ENCODE results near the gene MINK1. TPM values are rescaled to one million over a fixed set of nuclear protein-coding genes. Genes with fewer than 3 reads are reported as not detected.
"Not testable (repeated sequence)": the region's sequence is repeated elsewhere in the genome, so short reads cannot be mapped to it uniquely, and the experiment has no call there.

Gene MINK1
- total RNA-seq, 2 donors from 2014 or later: 40.1 to 42.2 TPM

- DNase-seq: no peak
- intact Hi-C loops (cut with DNase I): no loop called here
- no peak for ATAC-seq
Observed at GRCh38 chr17:4859816-4860625, 26.9 kb downstream of the MINK1 start.

GRCh38 chr17:4860651-4861050, 27.5 kb downstream of the MINK1 start:
- intact Hi-C loops (cut with DNase I): no loop called here
- DNase-seq (no peak), ATAC-seq (no peak)

GRCh38 chr17:4861052-4861451, 27.9 kb downstream of the MINK1 start:
- intact Hi-C loops (cut with DNase I): no loop called here
- ATAC-seq (no peak), DNase-seq (no peak)

- DNase-seq: no peak
- no peak for ATAC-seq
- intact Hi-C loops (cut with DNase I): no loop called here
Observed at GRCh38 chr17:4862720-4863119, 29.6 kb downstream of the MINK1 start.

GRCh38 chr17:4863321-4863720, 30.2 kb downstream of the MINK1 start:
- ATAC-seq (no peak), DNase-seq (no peak)
- intact Hi-C loops (cut with DNase I): no loop called here

- DNase-seq; intact Hi-C loops (cut with DNase I); ATAC-seq: not testable (repeated sequence)
Observed at GRCh38 chr17:4867535-4867934, 34.4 kb downstream of the MINK1 start.

- intact Hi-C loops (cut with DNase I); DNase-seq; ATAC-seq: not testable (repeated sequence)
Observed at GRCh38 chr17:4869058-4869998, 36.2 kb downstream of the MINK1 start.

GRCh38 chr17:4870855-4871254, 37.7 kb downstream of the MINK1 start:
- DNase-seq (no peak), ATAC-seq (no peak)
- intact Hi-C loops (cut with DNase I): no loop called here

GRCh38 chr17:4872786-4873185, 39.6 kb downstream of the MINK1 start:
- no peak for DNase-seq
- intact Hi-C loops (cut with DNase I): no loop called here
- ATAC-seq: peak; percentile 41 to 50

- intact Hi-C loops (cut with DNase I): loop anchor here in 1 of 2 donors (5.0 kb wide), 1 partner anchor 35 kb away; no protein-coding TSS in a partner anchor
- DNase-seq: no peak
- peak in 1 of 2 donors; percentile 42 for ATAC-seq
Observed at GRCh38 chr17:4877089-4877488, 43.9 kb downstream of the MINK1 start.

- ATAC-seq: no peak
- intact Hi-C loops (cut with DNase I): loop anchor here in 1 of 2 donors (5.0 kb wide), 1 partner anchor 37 kb away; no protein-coding TSS in a partner anchor
Observed at GRCh38 chr17:4879601-4880000, 46.5 kb downstream of the MINK1 start.

GRCh38 chr17:4880857-4881256, 47.7 kb downstream of the MINK1 start:
- intact Hi-C loops (cut with DNase I): loop anchor here in 1 of 2 donors (5.0 to 10.0 kb wide), 2 partner anchors 94 to 146 kb away; partner anchors contain the start of genes CXCL16, GLTPD2, MED11 and VMO1
- no peak for ATAC-seq
- no peak for DNase-seq

More at GRCh38 chr17:4879601-4880000, 46.5 kb downstream of the MINK1 start:
- no peak for DNase-seq

- intact Hi-C loops (cut with DNase I): loop anchor here in 1 of 2 donors (5.0 to 10.0 kb wide), 2 partner anchors 95 to 147 kb away; partner anchors contain the start of genes CXCL16, GLTPD2, MED11 and VMO1
- ATAC-seq: peak; percentile 71 to 78
- peak; percentile 61 for DNase-seq
Observed at GRCh38 chr17:4881761-4882555, 48.8 kb downstream of the MINK1 start.

GRCh38 chr17:4884489-4884888, 51.3 kb downstream of the MINK1 start:
- intact Hi-C loops (cut with DNase I): loop anchor here in 1 of 2 donors (5.0 to 10.0 kb wide), 2 partner anchors 97 to 150 kb away; partner anchors contain the start of genes CXCL16, GLTPD2, MED11 and VMO1
- ATAC-seq (no peak), DNase-seq (no peak)

GRCh38 chr17:4886830-4887229, 53.7 kb downstream of the MINK1 start:
- ATAC-seq (no peak), DNase-seq (no peak)
- intact Hi-C loops (cut with DNase I): loop anchor here (5.0 to 10.0 kb wide), 3 partner anchors 100 to 155 kb away; partner anchors contain the start of genes MED11 (in 2 of the 2), CXCL16 (in 1 of the 2), GLTPD2 (in 1 of the 2) and VMO1 (in 1 of the 2)

- DNase-seq (no peak), ATAC-seq (no peak)
Observed at GRCh38 chr17:4887581-4887980, 54.4 kb downstream of the MINK1 start.

GRCh38 chr17:4891411-4892410, 58.6 kb downstream of the MINK1 start:
- intact Hi-C loops (cut with DNase I): no loop called here
- ATAC-seq: no peak
- no peak for DNase-seq

More at GRCh38 chr17:4887581-4887980, 54.4 kb downstream of the MINK1 start:
- intact Hi-C loops (cut with DNase I): loop anchor here (5.0 to 10.0 kb wide), 3 partner anchors 100 to 155 kb away; partner anchors contain the start of genes MED11 (in 2 of the 2), CXCL16 (in 1 of the 2), GLTPD2 (in 1 of the 2) and VMO1 (in 1 of the 2)
